GM21619 (cell line): ENCODE data around the gene CLIP1.
"Not testable (repeated sequence)": the region's sequence is repeated elsewhere in the genome, so short reads cannot be mapped to it uniquely, and the experiment has no call there.

ENCODE experiments used
- ATAC-seq: cut with Tn5 transposase; IDR thresholded peaks from one replicate; pipeline ENCODE4 v1.9.1; 2021; ENCODE audit not compliant: unreplicated experiment

CLIP1 gene

DNA sequence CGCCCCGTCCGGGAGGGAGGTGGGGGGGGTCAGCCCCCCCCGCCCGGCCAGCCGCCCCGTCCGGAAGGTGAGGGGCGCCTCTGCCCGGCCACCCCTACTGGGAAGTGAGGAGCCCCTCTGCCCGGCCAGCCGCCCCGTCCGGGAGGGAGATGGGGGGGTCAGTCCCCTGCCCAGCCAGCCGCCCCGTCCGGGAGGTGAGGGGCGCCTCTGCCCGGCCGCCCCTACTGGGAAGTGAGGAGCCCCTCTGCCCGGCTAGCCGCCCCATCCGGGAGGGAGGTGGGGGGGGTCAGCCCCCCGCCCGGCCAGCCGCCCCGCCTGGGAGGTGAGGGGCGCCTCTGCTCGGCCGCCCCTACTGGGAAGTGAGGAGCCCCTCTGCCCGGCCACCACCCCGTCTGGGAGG is 64.9 kb downstream of the CLIP1 start:
- not testable (repeated sequence) for ATAC-seq

DNA sequence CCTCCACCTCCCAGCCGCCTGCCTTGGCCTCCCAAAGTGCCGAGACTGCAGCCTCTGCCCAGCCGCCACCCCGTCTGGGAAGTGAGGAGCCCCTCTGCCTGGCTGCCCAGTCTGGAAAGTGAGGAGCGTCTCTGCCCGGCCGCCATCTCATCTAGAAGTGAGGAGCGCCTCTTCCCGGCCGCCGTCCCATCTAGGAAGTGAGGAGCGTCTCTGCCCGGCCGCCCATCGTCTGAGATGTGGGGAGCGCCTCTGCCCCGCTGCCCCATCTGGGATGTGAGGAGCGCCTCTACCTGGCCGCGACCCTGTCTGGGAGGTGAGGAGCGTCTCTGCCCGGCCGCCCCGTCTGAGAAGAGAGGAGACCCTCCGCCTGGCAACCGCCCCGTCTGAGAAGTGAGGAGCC is 65.5 kb downstream of the CLIP1 start:
- ATAC-seq, result not testable (repeated sequence)

DNA sequence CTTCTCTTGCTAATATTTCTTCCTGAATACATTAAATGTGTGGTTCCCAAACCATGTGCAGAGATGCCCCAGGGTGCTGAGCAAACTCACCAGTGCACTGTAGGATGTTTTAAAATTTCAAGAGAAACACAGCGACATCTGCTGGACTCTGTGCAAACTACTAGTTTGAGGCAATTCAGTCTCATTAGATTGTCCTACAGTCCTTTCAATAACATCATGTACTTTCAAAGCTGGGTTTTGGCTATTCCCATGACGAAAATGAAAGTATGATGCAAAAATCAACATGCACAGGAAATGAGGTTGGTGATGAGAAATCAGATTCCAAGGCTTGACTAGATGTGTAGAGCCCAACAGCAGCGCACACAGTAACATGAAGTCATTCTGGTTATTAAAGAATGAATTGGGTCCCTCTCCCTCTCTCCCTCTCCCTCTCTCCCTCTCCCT is 66.3 kb downstream of the CLIP1 start:
- no peak for ATAC-seq

DNA sequence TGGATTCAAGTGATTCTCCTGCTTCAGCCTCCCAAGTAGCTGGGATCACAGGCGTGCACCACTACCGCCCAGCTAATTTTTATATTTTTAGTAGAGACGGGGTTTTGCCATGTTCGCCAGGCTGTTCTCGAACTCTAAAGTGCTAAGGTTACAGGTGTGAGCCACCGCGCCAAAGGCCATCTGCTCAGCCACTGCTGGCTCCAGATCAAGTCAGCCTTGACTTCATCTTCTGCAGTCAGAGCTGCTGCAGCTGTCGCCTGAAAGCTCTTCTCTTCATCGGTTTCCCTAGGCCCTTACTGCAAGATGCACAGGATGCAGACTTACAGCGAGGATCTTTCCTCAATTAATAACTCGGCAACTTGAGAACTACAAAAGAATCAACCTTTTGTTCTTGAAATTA is 66.8 kb downstream of the CLIP1 start:
- ATAC-seq, result no peak

DNA sequence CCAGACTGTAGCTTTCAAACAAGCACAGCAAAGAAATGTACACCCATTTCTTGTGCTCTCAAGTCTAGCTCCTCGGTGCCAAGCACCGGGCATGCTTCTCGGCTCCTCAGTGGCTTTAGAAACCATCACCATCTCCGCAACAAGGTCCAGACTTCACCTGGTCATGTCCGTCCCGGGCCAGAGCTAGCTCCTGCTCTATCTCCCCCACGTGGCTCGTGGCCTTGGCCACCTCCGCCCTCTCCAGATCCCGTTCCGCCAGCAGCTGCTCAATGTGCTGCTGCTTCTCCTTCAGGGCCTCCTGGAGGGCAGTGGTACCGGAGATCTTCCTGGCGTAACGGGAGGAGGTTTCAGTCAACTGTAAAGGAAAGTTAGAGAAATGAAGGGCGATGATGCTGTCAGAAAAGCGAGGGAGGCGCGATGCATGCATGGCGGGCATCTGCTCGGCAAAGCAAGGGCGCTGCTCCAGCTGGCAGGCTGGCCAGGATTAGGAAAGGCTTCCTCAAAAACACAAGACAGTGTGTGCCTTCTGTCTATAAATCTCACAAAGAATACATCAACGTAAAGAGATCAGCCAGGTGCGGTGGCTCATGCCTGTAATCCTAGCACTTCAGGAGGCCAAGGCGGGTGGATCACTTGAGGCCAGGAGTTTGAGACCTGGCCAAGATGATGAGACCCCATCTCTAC is 67.4 kb downstream of the CLIP1 start:
- no peak for ATAC-seq

DNA sequence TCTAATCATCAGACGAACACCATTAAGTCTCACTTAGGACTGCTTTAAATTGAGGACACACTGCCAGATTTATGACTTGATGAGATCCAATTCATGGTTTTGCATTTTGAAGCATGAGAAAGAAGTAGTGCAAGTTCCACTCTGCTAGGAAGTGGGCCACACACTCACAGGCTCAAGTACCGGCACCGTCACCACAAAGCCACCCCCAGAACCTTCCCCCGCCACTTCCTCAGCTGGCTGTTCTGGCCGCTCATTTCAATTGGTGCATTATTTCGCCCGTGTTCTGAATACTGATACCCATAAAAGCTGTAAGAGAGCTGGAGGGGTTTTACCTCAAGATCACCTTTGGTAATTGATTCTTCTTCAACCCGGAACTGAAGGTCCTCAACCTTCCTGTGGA is 70.1 kb downstream of the CLIP1 start:
- ATAC-seq, result no peak

DNA sequence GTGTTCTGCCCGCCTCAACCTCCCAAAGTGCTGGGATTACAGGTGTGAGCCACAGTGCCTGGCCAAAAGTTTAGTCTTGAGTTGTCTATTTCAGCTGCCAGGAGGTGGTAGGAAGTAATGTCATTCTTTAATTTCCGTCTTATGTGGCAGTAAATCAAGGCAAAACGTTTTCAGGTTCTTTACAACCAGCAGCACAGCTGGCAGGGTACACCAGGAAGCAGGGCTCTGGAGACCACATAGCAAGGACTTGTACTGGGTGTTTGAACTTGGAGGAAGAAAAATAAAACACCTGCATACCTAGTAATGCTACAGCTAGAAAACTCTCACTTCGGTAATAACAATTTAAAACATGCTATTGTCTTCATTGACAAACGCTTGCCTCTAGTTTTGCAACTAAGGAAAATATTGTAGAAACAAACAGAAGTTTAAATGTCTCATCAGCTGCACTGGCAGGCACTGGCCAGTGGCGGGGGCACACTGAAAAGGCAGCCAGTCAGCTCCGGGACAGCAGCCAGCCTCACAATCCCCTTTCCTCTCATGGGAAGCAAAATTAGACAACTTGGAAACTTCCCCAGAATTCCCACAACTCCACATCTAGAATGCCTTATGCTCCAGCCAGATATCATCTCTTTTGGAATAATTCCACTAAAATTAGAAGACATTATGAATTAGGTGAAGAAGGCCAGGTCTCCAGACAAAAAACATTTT is 72.2 kb downstream of the CLIP1 start:
- ATAC-seq, result no peak

DNA sequence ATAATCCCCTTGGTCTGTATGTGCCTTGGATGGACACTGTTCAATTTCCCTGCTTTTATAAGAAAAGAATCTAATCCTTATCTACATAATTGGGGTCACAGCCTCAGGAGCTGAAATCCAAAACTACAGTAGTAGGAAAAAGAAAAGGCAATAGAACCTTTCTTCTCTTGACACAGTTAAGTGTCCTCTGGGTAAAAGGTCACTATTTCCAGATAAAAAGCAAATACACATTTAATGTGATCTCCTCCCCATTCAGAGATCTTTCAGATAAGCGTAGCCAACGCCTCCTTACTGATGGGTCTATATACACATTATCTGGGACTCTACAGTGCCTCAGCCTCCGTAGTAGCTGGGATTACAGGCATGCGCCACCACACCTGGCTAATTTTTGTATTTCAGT is 73.4 kb downstream of the CLIP1 start:
- ATAC-seq, result no peak

DNA sequence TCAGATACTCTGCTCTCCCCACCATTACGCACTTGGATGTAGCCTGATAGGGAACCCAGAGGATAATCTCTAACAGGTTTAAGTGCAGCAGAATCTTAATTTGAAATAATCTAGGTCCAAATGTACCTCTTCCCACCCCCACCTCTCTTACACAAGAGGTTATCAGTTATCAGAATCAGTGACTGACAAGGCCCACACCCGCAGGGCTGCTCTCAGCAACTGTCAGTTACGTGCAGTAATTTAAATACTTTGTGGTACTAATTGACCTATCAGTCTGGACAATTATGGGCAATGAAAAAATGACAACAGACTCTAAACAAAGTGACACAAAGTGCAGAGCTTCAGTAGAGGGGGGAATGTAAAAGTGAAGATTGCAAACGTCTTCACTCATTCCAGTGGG is 74.0 kb downstream of the CLIP1 start:
- ATAC-seq, result no peak

DNA sequence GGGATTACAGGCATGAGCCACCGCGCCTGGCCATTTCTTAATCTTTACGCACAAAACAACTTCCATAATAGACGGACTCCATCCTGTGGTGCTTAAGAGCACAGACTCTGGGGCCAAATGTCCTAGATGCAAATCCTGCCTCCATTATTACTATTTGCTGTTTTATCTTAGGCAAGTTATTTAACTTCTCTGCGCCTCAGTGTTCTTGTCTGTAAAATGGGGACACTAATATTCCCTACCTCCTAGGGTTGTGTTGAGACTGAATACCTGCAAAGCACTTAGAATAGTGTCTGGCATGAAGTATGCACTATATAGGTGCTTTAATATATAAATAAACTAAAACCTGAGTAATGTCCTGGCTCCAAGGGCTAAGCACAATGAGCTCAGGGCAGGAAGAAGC is 76.4 kb downstream of the CLIP1 start:
- no peak for ATAC-seq

DNA sequence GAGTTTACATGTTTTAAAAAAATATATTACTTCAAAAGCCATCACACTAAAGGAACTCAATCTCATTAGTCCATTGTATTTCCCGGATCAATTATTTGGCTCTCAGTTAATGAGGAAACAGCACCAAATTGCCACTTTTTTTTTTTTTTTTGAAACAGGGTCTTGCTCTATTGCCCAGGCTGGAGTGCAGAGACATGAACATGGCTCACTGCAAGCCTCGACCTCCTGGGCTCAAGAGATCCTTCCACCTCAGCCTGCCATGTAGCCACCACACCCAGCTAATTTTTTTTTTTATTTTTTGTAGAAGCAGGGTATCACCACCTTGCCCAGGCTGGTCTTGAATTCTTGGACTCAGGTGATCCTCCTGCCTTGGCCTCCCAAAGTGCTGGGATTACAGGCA is 77.4 kb downstream of the CLIP1 start:
- ATAC-seq, result no peak

DNA sequence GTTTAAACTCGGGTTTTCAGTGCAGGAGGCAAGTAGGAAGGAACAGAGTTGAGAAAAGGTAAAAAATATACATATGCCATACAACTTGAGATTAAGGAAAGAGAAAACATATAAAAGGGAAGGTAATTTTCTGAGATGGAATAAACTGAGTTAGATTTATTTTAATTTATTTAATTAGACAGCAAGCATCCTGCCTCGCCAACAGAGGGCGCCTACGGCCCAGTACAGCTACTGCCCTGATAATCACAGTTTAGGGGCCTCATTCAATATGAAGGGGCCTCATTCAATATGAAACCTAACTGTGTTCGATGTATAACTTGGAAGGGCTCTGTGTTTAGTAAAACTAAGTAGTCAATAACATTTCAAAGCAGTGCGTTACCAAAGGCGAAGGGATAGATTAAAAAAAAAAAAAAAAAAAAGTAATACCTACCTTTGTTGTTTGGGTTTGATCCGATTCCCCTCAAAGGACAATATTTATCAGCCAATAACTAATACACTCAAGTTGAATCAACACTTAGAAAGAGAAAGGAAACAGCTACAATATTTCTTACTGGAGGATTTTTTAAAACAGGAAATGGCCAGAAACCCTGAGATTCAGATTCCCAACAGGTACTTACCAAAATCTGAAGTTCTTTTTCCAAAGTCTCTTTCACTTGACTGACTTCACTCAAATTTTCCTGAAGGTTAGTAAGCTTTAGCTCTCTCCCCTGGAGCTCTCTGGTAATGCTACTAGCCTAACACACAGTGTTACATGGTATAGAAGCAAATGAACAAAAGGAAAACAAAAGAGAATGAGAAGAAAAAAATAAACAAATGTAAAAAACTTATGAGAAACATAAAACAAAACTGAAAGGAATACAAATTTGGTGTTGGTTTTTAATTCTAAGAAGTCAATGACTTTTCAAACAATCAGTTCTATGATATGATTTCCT is 86.2 kb downstream of the CLIP1 start:
- no peak for ATAC-seq

DNA sequence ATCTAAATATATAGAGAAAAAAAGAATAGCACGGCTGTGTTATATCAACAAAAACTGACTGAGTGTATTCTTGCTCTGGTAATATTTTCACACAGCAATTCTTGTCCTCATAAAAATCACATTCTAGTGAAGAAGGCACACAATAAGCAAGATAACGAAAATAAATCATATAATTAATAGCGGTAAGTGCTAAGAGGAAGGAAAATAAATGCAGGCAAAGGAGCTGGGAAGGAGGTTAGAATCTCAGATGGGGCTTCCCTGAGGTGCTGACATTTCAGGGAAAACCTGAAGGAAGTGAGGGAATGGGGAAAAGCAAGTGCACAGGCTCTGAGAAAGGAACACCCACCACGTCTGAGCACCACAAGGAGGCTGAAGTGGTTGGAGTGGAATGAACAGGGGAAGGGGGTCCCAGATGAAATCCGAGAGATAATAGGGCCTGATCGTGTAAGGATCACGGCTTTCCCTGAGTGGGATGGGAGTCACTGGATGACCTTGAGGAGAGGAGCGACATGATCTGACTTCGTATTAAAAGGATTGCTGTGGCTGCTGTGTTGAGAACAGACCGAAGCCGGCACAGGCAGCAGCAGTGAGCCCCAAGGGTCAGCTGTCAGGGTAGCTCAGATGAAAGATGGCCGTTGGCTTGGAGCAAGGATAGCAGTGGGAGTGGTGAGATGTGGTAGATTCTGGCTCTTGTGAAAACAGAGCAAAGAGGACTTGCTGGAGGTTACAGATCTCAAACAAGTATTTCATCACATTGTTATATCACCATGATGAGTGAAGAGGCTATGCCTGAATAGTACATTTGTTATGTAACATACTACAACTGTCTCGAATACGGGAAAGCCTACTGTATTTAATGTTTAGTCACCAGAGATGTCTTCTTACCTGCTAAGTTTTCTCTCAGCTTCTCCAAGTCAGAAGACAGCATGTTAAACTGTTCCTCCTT is 89.1 kb downstream of the CLIP1 start:
- ATAC-seq, result no peak

DNA sequence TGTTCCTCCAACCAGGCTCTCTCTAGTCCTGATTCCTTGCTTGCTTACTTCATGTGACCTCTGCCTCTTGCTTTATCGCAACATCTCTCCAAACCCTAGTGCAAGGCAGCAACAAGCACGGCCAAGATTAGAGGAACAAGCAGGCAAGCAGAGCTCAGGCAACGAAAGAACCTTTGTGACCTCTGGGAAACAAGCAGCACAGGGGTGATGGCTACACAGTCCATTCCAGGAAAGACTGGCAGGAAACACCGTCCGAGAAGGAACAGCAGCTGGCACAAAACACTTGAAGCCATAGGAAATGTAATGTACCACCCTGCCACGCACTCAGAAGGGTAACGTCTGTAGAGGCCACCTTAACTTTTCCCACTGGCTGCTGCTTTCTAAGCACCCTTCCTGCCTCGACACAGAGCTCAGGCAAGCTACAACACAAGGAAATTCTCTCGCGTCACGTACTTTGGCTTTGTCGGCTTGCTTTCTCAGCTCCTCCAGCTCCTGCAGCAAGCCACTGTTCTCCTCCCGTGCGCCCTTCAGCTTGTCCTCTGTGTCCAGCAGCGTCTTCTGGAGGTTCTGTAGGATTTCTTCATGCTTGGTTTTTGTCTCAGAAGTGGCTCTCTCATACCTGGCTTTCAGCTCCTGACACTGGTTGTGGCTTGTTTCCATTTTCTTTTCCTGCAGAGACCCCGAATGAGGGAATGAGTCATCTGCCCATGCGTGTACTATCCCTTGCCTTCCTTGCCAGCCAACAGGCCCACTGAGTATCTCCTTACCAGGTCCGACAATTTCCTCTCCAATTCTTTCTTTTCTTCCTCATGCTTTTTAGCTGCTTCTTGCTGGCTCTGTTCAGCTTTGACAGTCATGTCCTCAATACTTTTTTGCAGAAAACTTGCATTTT is 94.7 kb downstream of the CLIP1 start:
- ATAC-seq, result no peak

DNA sequence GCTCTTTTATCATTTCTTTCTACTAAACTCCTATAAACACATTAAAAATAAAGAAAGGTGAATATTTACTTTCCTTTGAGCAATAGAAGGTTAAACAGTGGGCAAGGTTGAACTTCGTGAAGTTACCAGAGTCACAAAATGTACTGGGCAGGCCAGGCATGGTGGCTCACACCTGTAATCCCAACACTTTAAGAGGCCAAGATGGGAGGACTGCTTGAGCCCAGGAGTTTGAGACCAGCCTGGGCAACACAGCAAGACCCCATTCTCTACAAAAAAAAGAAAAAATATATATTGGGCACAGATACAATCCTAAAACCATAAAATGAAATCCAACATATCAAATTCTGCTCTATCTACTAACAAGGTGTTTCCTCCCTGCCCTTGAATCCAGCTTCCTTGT is 95.5 kb downstream of the CLIP1 start:
- no peak for ATAC-seq

DNA sequence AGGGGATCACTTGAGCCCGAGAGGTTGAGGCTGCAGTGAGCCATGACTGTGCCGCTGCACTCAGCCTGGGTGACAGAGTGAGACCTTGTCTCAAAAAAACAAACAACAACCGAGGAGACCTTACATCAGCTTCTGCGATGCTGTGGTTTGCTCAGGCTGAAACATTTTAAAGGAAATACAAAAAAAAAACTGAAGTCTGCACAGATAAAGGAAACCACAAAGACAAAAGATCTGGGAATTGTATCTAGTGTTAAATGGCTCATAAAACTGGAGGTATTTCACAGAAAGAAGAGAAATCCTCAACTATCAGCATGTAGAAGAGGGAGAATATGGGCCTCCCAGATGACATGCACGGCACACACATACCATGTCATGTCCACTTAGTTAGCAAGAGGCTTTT is 95.9 kb downstream of the CLIP1 start:
- no peak for ATAC-seq

DNA sequence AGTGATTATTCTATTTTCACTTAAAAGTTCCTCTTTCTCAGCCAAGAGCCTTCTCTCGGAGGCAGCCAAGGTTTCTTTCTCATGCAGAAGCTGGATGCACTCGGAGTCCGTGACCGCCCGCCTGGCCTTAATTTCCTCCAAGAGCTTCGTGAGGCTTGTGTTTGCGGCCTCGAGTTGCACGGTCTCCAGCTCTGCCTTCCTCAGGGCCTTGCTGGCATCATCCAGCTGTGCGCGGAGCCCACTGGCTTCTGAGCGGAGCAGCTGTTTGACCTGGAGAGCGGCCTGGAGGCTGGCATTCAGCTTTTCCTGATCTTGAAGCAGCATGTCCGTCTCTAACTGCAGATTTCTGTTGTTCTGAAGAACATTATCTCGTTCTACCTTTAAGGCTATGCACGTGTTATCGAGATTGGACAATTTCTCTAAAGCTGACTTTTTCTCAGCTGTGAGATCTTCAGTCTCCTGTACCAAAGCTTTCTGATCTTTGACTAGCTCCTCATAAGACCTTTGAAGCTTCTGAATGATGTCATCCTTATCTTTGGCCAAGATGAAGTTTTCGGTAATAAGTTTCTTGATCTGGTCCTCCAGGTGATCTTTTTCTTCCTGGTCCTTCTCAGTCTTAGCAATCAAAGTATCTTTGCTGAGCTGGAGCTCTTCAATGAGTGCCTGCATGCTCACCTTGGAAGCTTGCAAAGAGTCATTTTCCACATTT is 99.0 kb downstream of the CLIP1 start:
- no peak for ATAC-seq

DNA sequence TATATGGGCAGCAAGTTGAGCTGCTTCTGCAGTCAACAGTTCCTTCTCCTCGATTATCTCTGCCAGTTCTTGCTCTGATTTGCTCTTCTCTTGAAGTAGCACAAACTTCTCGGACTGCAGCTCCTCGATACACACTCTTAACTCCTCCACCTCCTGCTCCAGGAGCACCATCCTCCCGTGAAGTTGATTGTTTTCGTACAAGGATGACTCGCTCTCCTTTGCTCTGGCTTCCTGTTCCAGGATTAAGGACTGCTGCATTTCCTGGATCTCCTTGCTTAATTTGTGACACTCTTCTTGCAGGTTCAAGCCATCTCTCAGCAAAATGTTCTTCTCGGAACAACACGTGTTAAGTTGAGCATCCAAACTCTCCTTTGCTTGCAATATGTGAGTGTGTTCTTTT is 100.0 kb downstream of the CLIP1 start:
- no peak for ATAC-seq
